ENCODE results near the gene WBP11.

WBP11 gene

GRCh38 chr12:14803011-14803829, at the start of gene WBP11, which contains the start of gene C12orf60:
TSS of gene WBP11 (minus strand) at chr12:14803478. CDS start at chr12:14801383, 2,095 bp downstream.
TSS of gene C12orf60 (plus strand) at chr12:14803670. CDS start at chr12:14822936, 19,266 bp downstream.
- H3K27ac ChIP-seq: peak within 1 kb of the TSS; percentile 74
- peak; percentile 96 for DNase-seq (ENCODE audit: low spot score)
- POLR2A ChIA-PET (ENCODE audit: low non-redundant PET): interaction anchor here (0.7 to 1.2 kb wide), 3 partner anchors 29 to 33 kb away, joined by 4 to 5 read pairs (median 4); a partner anchor contains a TSS
- CTCF ChIA-PET: interaction anchor here (0.6 kb wide), 1 partner anchor 169 kb away, joined by 4 read pairs; no protein-coding TSS in a partner anchor
- TF ChIP-seq CTCF (conservative IDR thresholded peaks at IDR 0.05; ENCODE audit: low read depth): no peak

- DNase-seq (ENCODE audit: low spot score): no peak
- POLR2A ChIA-PET (ENCODE audit: low non-redundant PET): interaction anchor here (0.6 kb wide), 1 partner anchor 109 kb away, joined by 3 read pairs; no protein-coding TSS in a partner anchor
- CTCF ChIA-PET: no interaction called here
- no peak for TF ChIP-seq CTCF (conservative IDR thresholded peaks at IDR 0.05; ENCODE audit: low read depth)
- H3K27ac ChIP-seq: no peak overlapping the region
These were observed 49.6 kb upstream of the WBP11 start for GRCh38 chr12:14852880-14853279.

GRCh38 chr12:14850929-14851663, 47.8 kb upstream of the WBP11 start:
- no peak for DNase-seq (ENCODE audit: low spot score)
- POLR2A ChIA-PET (ENCODE audit: low non-redundant PET): no interaction called here
- no peak for TF ChIP-seq CTCF (conservative IDR thresholded peaks at IDR 0.05; ENCODE audit: low read depth)
- CTCF ChIA-PET: interaction anchor here (0.6 kb wide), 2 partner anchors 87 to 681 kb away, joined by 3 read pairs; no protein-coding TSS in a partner anchor
- H3K27ac ChIP-seq: no peak overlapping the region

- H3K27ac ChIP-seq: no peak overlapping the region
- no peak for TF ChIP-seq CTCF (conservative IDR thresholded peaks at IDR 0.05; ENCODE audit: low read depth)
- CTCF ChIA-PET: no interaction called here
- DNase-seq (ENCODE audit: low spot score): no peak
- POLR2A ChIA-PET (ENCODE audit: low non-redundant PET): no interaction called here
These were observed 46.4 kb upstream of the WBP11 start for GRCh38 chr12:14849661-14850060.

- H3K27ac ChIP-seq: no peak overlapping the region
- ChIA-PET CTCF (interaction anchor here (1.0 to 1.7 kb wide), 3 partner anchors 145 to 149 kb away, joined by 3 to 14 read pairs (median 11); no protein-coding TSS in a partner anchor), POLR2A (ENCODE audit: low non-redundant PET) (no interaction called here)
- no peak for TF ChIP-seq CTCF (conservative IDR thresholded peaks at IDR 0.05; ENCODE audit: low read depth)
- no peak for DNase-seq (ENCODE audit: low spot score)
These were observed 43.8 kb upstream of the WBP11 start for GRCh38 chr12:14846876-14847580.

Data from RWPE1 (cell line).